GM21526 (cell line): ENCODE results near the gene TBX1.
"Not testable (repeated sequence)": the region's sequence is repeated elsewhere in the genome, so short reads cannot be mapped to it uniquely, and the experiment has no call there.

Experiments
- ATAC-seq: cut with Tn5 transposase; IDR thresholded peaks from one replicate; pipeline ENCODE4 v1.9.1; 2021; ENCODE audit warnings: moderate library complexity; ENCODE audit not compliant: unreplicated experiment, low FRiP score

The TBX1 gene

DNA sequence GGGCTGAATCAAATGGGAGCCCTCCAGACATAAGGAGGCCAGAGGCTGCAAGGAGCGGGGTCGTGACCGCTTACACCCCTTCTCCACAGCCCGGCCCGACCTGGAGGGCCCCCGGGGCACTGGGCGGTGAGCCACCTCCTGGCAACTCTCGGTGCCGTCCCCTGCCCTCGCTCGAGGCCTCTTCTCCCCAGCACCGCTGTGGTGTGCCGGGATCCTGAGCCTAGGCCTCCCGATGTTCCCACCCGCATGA is 37.7 kb upstream of the TBX1 start:
- no peak for ATAC-seq

DNA sequence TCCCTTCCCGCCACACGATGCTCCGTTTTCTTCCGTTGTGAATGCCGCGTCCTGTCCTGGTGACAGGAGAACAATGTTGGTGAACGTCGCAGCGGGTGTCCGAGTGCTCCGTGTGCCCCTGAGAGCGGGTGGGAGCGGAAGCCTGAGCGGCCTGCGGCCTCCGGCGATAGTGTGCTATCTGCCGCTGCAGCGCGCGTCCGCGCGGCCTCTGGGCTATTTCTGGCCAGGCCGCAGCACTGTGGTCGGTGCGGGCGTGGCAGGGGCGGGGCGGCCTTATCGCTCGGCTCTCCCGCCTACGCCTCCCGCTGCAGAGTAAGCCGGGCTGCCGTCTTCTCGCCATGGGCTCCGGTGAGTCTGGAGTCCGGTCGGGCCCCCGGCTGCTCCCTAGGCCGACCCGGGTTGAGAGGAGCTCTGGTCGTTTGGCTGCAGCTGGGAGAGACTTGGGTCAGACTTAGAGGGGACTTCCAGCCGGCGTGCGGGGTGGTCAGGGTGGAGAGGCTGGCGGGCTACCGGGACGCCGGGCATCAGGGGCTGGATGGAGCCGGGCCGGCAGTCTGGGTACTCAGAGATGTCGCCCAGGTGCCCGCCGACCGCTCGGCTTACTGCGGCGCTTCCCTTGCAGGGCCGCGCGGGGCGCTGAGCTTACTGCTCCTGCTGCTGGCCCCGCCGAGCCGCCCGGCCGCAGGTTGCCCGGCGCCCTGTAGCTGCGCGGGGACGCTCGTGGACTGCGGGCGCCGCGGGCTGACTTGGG is 37.2 kb upstream of the TBX1 start, which contains the start of gene GP1BB:
Gene GP1BB (plus strand): TSS at position 308 of the 751 bp plus-strand sequence. CDS start 31 bp downstream, at position 339.
- ATAC-seq = no peak

DNA sequence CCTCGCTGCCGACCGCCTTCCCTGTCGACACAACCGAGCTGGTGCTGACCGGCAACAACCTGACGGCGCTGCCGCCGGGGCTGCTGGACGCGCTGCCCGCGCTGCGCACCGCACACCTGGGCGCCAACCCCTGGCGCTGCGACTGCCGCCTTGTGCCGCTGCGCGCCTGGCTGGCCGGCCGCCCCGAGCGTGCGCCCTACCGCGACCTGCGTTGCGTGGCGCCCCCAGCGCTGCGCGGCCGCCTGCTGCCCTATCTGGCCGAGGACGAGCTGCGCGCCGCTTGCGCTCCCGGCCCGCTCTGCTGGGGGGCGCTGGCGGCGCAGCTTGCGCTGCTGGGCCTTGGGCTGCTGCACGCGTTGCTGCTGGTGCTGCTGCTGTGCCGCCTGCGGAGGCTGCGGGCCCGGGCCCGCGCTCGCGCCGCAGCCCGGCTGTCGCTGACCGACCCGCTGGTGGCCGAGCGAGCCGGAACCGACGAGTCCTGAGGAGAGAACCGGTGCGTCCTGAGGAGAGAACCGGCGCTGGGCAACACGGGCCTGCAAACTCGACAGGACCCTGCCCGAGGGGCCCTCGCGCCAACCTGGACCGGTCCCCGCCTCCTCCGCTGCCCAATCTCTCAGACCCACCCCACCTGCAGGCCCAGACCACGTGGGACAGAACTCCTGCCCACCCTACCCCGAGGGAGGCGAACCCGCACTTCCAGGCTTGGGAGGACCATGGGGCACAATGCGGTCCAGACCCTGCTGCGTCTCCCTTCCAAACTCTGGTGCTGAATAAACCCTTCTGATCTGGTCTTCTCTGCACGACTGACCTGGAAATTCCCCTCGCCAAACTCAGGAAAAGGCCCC is 36.4 kb upstream of the TBX1 start:
- ATAC-seq = no peak

DNA sequence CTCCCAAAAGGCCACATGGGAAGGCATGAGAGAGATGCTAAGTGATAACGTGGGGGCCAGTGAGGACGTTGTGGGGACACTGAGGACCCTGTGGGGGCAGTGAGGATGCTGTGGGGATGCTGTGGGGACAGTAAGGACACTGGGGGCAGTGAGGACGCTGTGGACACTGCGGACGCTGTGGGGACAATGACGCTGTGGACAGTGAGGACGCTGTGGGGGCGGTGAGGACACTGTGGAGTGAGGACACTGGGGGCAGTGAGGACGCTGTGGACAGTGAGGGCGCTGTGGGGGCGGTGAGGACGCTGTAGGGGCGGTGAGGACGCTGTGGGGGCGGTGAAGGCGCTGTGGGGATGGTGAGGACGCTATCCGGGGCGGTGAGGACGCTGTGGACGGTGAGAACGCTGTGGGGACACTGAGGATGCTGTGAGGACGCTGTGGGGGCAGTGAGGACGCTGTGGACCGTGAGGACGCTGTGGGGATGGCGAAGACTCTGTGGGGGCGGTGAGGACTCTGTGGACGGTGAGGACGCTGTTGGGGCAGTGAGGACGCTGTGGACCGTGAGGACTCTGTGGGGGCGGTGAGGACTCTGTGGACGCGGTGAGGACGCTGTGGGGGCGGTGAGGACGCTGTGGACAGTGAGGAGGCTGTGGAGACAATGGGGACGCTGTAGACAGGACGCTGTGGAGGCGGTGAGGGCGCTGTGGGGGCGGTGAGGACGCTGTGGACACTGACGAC is 35.5 kb upstream of the TBX1 start:
- ATAC-seq = no peak

DNA sequence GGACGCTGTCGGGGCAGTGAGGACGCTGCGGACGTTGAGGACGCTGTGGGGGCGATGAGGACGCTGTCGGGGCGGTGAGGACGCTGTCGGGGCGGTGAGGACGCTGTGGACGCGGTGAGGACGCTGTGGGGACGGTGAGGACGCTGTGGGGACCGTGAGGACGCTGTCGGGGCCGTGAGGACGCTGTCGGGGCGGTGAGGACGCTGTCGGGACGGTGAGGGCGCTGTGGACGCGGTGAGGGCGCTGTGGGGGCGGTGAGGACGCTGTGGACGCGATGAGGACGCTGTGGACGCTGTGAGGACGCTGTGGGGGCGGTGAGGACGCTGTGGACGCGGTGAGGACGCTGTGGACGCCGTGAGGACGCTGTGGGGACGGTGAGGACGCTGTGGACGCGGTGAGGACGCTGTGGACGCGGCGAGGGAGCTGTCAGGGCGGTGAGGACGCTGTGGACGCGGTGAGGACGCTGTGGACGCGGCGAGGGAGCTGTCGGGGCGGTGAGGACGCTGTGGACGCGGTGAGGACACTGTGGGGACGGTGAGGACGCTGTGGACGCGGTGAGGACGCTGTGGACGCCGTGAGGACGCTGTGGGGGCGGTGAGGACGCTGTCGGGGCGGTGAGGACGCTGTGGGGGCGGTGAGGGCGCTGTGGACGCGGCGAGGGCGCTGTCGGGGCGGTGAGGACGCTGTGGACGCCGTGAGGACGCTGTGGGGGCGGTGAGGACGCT is 34.4 kb upstream of the TBX1 start:
- not testable (repeated sequence) for ATAC-seq

DNA sequence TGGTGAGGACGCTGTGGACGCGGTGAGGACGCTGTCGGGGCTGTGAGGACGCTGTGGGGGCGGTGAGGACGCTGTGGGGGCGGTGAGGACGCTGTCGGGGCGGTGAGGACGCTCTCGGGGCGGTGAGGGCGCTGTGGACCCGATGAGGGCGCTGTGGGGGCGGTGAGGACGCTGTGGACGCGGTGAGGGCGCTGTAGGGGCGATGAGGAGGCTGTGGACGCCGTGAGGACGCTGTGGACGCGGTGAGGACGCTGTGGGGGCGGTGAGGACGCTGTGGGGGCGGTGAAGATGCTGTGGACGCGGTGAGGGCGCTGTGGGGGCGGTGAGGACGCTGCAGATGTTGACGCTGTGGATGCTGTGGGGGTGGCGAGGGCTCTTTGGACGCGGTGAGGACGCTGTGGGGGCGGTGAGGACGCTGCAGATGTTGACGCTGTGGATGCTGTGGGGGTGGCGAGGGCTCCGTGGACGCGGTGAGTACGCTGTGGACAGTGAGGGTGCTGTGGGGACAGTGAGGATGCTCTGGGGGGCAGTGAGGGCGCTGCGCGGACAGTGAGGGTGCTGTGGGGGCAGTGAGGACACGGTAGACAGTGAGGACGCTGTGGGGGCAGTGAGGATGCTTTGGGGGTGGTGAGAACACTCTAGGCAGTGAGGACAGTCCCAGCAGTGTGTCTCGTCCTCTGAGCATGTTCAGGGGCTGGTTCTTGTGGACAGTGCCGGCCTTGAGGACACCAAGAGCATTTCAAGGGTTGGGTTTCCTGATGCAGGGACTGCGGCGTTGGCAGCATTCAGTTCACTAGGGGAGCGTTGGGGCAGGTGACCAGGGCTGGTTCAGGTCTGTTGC is 33.0 kb upstream of the TBX1 start:
- no peak for ATAC-seq

DNA sequence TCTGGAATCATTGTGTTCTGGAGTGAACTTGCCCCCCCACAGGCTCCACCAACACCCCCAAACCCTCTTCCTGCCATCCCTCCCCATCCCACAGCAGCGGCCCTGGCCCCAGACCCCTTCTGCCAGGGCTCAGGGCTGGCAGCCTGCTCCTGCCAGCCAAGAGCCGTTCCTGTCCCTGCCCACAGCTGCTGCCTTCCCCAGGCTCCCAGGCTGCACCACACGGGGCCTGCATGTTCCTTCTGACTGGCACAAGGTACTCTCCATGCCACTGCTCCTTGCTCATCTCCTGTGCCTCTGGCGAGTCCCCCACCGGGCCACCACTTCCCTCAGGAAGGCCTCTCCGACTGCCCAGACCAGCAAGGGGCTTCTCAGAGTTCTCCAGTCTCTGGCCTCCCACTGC is 32.3 kb upstream of the TBX1 start:
- ATAC-seq = no peak

DNA sequence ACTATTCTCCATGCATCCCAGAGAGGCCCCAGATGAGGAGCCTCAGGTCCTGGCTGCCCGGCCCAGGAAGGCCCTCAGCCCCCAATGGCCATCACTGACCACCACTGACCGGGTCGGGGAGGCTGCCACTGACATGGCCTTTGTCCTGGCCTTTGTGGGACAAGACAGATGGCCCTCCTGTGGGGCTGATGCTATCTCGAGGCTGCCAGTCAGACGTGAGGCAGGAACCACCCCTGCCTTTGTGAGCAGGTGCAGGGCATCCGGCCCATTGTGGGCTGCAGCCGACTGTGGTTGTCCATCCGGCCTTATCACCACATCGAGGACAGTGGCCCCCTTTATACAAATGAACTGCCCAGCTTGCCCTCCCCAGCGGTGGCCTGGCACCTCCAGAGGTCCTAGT is 31.7 kb upstream of the TBX1 start:
- ATAC-seq = no peak

DNA sequence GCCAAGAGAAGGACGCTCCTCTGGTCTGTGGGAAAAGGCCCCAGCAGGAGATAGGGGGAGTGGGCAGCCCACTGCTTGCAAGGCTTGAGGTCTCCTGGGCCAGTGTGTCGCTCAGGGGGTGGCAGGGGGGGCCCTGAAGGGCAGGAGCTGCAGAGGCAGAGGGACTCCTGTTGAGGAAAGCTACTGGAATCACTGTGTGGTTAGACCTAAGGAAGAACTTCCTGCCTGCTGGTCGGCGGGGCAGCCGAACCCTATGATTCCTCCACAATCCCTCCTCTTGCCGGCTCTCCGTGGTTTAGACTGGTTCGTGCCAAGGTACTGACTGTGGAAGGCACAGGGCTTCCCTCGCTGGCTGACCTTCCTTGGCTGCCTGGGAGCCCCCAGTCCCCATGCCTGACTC is 31.1 kb upstream of the TBX1 start:
- ATAC-seq = no peak

DNA sequence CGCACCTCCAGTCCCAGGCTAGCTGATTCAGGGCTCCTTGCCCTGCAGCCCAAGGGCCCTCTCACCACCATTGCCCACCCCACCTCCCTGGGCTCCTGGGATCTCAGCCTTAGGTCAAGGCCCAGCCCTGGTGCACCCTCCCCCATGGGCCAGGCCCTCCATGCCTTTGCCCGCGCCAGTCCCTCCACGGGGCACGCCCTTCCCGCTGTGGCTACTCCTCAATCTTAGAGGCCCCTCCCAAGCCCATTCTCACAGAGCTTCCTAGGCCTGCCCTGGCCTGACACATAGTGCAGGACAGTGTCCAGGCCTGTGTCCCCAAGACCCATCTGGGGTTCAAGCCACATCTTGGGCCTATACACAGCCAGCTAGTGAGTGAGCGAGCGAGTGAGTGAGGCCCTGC is 30.4 kb upstream of the TBX1 start:
- no peak for ATAC-seq

DNA sequence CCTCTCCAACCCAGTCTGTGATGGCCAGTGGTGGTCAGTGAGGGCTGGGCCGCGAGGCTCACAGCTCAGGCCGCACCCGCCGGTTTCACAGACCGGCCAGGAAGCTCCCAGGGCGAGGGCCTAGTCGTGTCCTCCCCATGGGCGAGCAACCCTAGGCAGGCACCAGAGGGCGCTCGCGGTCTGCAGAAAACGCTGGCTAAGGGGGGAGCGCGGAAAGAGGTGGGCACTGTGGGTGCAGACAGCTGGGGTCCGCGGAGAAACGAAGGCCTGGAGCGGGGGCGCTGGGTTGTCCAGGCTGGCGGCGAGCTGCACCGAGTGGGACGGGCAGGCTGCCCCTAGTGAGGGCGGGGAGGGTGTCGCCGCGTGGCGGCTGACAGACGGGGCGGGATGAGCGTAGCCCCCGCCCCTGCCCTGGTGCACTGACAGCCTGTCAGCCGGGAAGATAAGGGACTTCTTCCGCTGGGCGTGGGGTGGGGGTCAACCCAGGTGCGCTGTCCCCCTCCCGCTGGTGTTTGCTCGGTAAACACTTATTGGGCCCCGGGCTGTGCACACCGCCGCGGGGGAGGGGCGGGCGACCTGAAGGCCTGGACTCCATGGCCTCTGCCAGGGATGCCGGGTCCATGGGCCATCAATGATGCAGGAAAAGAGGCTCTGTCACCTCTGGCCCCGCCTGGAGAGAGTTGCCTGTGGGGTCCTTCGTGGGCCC is 29.8 kb upstream of the TBX1 start:
- ATAC-seq = no peak

DNA sequence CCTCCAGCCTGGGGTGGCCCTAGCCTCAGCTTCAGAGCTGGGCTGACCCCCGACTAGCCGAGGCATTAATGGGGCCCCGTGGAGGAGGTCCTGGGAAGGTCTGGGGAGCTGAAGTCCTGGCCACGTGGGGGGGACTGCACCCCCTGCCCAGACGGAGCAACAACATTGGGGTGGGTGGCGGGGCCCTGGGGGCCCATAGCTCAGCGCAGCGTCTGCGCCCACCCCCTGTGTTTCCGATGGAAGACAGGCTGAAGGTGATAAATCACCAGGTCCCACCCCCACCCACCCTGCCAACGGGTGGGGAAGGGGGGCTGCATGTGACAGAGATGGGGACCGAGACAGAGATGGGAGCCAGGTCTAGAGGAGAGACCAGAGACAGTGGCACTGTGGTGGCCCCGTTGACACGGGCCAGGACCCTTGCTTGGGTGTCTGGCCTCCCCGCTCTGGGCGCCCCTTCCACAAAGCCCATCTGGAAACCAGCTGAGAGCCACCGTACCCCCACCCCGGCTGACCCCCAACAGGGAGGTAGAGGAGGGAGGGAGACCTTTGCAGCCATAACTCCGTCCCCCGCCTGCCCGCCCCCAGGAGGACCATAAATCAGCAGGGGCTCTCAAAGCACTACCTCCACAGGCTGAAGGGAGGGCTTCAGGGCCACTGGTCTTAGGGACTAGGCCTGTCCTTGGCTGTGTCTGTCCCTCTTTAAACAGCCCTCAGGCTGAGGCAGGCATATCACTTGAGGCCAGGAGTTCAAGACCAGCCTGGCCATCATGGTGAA is 29.0 kb upstream of the TBX1 start:
- ATAC-seq = no peak

DNA sequence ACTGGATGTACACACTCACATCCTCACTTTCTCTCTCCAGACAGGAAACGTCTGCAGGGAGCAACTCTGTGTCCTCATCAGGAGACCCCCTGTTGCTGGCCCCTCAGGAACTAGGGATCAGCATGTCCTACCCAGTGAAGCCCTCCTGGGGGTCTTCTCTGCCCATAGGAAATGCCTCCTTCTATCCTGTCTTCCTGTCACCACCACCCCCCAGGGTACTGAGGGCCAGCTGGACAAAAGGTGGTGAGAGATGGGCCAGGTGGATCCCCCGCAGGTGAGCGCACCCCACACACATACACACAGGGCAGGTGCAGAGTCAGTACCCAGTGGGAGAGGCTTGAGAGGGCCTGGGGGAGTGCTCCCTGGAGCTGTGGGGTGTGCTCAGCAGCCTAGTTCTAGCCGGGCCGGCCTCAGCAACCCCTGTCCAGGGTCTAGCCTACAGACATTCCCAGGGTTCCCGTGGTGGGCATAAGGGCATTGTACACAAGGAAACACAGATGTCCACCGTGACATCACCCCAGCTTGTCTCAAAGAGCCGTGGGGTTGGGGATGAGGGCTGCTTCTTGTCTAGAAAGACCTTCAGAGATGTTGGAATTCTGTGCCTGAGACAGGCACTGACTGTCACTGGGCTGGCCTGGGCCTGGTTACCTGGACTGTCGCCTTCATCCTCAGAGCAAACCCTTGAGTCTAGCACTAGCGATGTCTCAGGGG is 28.0 kb upstream of the TBX1 start:
- ATAC-seq = no peak

DNA sequence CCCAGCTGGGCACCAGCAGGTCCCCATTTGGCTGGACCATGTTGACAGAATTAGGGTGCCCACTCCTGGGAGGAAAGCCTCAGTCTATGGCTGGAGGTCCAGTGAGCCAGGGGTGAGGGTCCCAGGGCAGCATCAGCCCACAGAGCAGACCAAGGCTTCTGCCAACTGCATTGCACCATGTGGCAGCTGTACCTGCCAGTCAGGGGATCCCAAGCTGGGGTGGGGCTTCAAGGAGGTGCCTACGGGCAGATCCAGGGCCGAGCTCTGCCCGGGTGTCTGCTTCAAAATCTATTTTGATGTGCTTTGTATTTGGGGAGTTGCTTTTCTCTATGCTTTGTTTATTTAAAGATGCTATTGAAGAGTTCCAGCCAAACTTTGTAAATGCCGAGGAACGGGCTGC is 26.8 kb upstream of the TBX1 start:
- ATAC-seq = no peak

DNA sequence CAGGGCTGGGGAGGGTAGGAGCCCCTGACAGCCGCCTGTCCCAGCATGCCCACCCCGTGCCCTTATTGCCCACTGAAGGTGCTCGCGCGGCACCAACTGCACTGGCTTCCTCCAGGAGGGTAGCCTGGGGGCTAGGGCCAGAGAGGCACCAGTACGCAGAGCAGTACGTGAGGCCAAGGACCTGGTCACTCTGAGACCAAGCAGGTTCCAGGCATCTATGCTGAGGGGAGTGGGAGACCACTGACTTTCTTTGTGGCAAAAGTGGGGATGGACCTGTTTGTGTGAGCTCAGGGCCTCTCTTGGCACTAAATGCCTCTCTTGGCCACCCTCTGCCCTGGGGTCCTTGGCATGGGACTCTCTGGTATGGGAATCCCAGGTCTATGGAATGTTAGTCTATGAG is 26.4 kb upstream of the TBX1 start:
- ATAC-seq = no peak

DNA sequence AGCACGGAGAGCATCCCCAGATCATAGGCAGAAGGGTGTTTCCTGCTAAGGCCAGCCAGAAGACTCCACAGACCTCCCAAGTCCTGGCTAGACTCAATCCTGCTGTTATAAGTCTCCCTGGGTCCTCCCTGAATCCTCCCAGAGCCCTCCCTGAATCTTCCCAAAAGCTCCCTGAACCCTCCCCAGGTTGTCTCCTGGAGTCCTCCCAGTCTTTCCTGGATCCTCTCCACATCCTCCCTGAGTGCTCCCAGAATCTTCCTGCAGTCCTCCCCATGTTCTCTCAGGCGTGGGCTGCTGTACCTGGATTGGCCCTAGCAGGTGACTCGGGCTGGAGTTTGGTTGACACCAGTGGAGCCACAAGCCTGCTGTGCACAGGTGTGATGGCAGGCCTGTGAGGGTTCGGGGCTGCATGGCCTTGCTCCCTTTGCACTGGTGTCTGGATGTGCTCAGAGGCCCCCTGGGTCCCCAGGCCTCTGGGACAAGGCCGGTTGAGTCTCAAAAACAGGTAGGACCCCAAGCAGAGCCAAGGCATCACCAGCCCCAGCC is 25.7 kb upstream of the TBX1 start:
- ATAC-seq = no peak

DNA sequence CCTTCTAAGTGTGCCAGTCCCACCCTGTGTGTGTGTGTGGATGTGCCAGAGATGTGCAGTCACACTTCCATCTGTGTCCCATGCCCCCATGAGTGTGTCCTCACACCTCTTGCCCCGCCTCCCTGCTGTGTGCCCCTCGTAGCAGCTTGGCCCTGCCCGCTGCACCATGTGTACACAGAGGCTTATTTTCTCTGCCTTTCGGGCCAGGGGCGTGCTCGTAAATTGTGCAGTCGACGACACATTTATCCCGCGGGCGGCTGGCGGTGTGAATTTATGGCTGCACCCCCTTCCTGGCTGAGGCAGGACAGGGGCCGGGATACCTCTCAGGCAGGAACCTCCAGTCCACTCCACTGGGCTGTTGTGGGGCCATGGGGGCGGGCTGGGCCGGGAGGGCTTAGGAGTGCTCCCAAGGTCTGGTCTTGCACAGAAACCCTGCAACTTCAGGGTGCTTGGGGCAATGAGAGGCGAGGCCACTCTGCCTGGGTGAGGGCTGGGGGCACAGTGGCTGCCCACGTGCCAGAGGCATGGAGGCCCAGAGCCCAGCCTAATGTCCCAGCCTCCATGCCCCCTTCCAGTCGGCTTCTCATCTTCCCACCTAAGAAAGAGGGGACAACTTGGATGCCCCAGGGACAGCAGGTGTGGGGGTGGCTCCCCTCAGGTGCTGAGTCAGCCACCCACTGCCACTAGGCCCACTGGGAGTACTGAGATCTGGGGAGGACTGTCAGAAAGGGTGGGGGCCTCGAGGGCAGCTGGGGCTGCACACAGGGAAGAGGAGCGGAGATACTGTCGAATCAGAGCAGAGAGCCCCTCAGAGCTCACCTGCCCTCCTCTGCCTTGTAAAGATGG is 24.7 kb upstream of the TBX1 start:
- no peak for ATAC-seq
